Fibroblast of pulmonary artery (primary cell): ENCODE data around the gene TADA2A.
A peak's percentile ranks its signal among the peaks of the same experiment; 100 is the strongest.
"Not testable (repeated sequence)": the region's sequence is repeated elsewhere in the genome, so short reads cannot be mapped to it uniquely, and the experiment has no call there.

Source experiments
- DNase-seq: peaks from one replicate; pipeline ENCODE4 v3.0.0-alpha.2; 2010; ENCODE audit warnings: low read depth
- H3K4me3 ChIP-seq: replicated peaks from 2 replicates; pipeline ENCODE4 v1.5.1; 2011; ENCODE audit warnings: low read depth, mild to moderate bottlenecking, control low read depth, low read length, moderate library complexity
- CTCF ChIP-seq: IDR thresholded peaks from 2 replicates; pipeline ENCODE4 v1.5.1; 2011; ENCODE audit warnings: mild to moderate bottlenecking, control low read depth, low read length, inconsistent platforms; ENCODE audit errors: missing control alignments

The TADA2A gene

GRCh38 chr17:37438141-37438540 lies 31.5 kb downstream of the TADA2A start:
- TF ChIP-seq CTCF, result peak; percentile 18
- no peak for DNase-seq
- H3K4me3 ChIP-seq, result no peak overlapping the region

GRCh38 chr17:37440424-37440823 lies 33.7 kb downstream of the TADA2A start:
- TF ChIP-seq CTCF, result no peak
- DNase-seq, result no peak
- H3K4me3 ChIP-seq, result no peak overlapping the region

GRCh38 chr17:37441369-37442014 lies 34.8 kb downstream of the TADA2A start:
- not testable (repeated sequence) for DNase-seq, H3K4me3 ChIP-seq

- DNase-seq, result no peak
- no peak overlapping the region for H3K4me3 ChIP-seq
- no peak for TF ChIP-seq CTCF
These were observed 39.3 kb downstream of the TADA2A start for GRCh38 chr17:37446027-37446426.

GRCh38 chr17:37447641-37448040 lies 41.0 kb downstream of the TADA2A start:
- DNase-seq, result peak; percentile 17
- no peak for TF ChIP-seq CTCF
- H3K4me3 ChIP-seq, result no peak overlapping the region

GRCh38 chr17:37450112-37450511 lies 43.4 kb downstream of the TADA2A start:
- H3K4me3 ChIP-seq, result no peak overlapping the region
- no peak for DNase-seq
- no peak for TF ChIP-seq CTCF

- H3K4me3 ChIP-seq, DNase-seq: not testable (repeated sequence)
These were observed 51.1 kb downstream of the TADA2A start for GRCh38 chr17:37457801-37458200.

- TF ChIP-seq CTCF, result no peak
- no peak overlapping the region for H3K4me3 ChIP-seq
- peak; percentile 66 for DNase-seq
These were observed 52.1 kb downstream of the TADA2A start for GRCh38 chr17:37458805-37459204.
